Activated CD4-positive, CD25-positive, alpha-beta regulatory T cell treated with anti-CD3 and anti-CD28 coated beads, Interleukin-2, amount 50 U/mL, for 16 hours (primary cell): ENCODE measurements around the gene INHBC.
"Not testable (repeated sequence)": the region's sequence is repeated elsewhere in the genome, so short reads cannot be mapped to it uniquely, and the experiment has no call there.

Experiments used
- DNase-seq: peaks from one replicate; pipeline ENCODE4 v3.0.0-alpha.2; 2020; ENCODE audit warnings: low read depth, low spot score

INHBC gene

DNA sequence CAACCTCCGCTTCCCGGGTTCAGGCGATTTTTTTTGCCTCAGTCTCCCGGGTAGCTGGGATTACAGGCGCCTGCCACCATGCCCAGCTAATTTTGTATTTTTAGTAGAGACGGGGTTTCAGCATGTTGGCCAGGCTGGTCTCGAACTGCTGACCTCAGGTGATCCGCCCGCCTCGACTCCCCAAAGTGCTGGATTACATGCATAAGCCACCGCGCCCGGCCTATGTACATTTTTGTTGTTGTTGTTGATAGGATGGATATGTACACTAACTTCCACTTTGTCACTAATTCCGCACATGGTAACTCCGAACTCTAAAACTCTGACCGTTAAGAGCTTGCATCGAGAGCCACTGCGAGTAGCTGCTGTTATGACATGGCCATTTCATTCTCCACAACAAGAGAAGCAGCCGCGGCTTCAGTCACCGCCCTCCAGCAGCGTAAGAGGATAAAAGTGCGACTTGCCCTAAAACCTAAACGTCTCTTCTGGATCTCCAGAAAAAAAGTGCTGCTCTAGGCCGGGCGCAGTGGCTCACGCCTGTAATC is 52.5 kb downstream of the INHBC start:
- no peak for DNase-seq

DNA sequence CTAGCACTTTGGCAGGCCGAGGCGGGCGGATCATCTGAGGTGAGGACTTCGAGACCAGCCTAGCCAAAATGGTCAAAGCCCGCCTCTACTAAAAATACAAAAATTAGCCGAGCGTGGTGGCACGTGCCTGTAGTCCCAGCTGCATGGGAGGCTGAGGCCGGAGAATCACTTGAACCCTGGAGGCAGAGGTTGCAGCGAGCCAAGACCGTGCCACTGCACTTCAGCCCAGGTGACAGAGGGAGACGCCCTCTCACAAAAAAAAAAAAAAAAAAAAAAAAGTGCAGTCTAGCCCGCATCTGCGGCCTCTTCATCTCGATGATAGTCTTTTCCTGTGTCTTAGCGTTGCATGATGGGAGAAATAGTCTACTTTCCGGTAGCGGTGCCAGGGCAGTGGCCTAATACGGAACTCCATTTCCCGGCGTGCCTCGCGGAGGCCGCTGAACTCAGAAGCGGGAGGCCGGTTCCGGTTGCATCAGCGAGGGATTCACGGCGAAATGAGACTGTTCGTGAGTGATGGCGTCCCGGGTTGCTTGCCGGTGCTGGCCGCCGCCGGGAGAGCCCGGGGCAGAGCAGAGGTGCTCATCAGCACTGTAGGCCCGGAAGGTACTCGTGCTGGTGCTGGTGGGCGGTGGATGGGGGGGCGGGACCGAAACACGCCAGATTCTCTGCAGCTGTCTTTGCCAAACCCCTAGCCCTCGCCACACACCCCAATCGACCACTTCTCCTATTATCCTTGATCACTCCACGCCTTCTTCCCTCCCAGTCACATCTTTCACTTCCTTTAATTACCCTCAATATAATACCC is 53.2 kb downstream of the INHBC start, which contains the start of gene MARS1:
TSS of gene MARS1 (plus strand) at position 472 of the 805 bp plus-strand sequence. CDS start at position 495, 23 bp downstream.
- peak; percentile 89 for DNase-seq

DNA sequence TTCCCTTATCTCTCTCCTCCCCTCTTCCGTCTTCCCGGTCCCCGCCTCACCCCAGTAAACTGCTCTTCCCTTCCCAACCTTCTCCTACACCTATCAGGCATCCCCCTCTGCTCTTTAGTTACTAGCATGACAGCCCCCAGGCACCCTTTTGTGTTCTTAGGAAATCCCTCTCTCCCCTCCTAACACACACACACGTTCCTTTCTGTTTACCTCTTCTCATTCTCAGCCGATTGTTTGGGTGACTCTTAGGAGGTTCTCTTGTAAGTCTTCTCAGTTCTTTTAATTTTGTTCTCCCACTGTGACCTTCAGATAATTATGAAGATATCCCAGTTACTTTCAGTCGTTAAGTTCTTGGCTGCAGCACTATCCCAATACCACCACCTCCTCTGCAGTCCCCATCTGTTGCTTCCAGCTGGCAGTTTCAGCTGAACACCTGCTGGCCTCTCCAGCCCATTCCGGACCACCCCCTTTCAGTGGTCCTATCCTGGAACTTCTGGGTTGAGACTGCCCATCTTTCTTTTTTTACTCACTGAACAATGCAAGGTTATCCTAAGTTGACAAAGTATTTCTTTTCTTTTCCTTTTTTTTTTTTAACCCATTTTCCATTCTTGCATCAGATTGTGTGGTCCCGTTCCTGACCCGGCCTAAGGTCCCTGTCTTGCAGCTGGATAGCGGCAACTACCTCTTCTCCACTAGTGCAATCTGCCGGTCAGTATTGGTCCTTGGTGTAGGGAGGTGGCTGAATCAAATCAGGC is 54.0 kb downstream of the INHBC start:
- DNase-seq: no peak

DNA sequence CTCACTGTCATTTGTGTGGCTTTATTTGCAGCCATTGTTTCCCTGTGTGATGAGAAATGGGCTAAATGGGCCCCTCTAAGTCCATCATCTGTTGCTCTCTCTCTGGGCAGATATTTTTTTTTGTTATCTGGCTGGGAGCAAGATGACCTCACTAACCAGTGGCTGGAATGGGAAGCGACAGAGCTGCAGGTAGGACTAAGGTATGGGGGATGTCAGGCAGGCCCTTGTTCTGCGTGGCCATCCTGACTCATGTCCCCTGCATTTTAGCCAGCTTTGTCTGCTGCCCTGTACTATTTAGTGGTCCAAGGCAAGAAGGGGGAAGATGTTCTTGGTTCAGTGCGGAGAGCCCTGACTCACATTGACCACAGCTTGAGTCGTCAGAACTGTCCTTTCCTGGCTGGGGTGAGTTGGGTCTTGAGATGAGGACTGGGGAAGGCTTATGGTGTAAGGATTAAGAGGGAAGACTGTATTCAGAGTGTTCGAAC is 54.6 kb downstream of the INHBC start:
- DNase-seq: no peak

DNA sequence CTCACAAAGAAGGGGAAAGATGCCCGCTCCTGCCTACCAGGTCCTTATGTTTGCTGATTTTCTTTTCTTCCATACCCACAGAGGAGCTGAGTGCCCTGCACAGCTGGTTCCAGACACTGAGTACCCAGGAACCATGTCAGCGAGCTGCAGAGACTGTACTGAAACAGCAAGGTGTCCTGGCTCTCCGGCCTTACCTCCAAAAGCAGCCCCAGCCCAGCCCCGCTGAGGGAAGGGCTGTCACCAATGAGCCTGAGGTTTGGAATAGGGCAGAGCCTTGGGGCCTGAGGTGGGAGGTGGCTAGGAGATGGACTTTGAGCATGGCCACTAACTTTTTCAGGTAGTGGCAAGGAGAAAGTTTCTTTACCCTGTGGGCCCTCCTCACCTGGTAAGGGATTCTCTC is 55.5 kb downstream of the INHBC start:
- no peak for DNase-seq

DNA sequence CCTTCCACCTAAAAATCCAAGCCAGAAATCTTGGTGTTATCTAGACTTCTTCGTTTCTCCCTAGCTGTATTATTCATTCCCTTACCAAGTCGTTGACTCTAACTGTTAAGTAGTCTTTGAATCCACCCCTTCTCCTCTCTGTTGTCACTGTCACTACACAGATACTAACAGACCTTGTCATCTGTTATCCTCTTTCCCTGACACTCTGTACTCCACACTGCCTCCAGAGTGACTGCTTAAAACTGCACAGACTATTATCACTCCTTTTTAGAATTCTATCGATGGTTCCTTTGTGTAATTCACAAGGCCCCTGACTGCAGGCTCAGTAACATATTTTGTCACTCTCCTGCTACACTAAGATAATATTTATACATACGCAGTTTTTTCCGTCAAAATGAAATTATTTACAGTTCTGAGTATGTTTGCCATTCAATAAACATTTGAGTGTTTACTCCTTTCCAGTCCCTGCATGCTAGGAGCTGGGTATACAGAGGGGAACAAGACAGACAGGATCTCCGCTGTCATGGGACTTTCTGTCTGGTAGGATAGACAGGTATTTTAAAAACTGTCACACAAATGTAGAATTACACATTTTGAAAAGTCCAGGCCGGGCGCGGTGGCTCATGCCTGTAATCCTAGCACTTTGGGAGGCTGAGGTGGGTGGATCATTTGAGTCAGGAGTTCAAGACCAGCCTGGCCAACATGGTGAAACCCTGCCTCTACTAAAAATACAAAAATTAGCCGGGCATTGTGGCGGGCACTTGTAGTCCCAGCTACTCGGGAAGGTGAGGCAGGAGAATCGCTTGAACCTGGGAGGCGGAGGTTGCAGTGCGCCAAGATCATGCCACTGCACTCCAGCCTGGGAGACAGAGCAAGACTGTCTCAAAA is 57.1 kb downstream of the INHBC start:
- no peak for DNase-seq

DNA sequence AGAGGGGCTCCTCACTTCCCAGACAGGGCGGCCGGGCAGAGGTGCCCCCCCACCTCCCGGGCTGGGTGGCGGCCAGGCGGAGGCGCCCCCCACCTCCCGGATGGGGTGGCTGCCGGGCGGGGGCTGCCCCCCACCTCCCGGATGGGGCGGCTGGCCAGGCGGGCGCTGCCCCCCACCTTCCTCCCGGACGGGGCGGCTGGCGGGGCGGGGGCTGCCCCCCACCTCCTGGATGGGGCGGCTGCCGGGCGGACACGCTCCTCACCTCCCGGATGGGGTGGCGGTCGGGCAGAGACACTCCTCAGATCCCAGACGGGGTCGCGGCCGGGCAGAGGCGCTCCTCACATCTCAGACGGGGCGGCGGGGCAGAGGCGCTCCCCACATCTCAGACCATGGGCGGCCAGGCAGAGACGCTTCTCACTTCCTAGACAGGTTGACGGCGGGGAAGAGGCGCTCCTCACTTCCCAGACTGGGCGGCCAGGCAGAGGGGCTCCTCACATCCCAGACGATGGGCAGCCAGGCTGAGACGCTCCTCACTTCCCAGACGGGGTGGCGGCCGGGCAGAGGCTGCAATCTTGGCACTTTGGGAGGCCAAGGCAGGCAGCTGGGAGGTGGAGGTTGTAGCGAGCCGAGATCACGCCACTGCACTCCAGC is 60.6 kb downstream of the INHBC start:
- DNase-seq: not testable (repeated sequence)

DNA sequence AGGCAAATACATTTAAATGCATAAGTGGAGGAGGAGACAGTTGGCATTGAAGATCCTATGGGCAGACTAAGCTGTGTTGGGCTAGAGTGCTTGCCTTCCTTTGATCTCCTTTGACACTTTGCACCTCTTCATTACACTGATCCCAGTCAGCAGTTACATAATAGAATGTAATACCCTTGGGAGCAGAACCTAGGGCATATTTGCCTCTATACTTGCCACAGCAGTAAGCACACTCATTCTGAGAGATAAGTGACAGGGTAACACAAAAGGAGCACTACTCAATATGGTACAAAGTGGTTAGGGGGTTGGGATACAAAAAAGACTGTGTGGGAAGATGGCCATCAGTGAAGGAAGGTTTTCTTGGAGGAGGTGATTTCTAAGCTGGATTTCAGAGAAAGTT is 62.2 kb downstream of the INHBC start:
- DNase-seq: no peak

DNA sequence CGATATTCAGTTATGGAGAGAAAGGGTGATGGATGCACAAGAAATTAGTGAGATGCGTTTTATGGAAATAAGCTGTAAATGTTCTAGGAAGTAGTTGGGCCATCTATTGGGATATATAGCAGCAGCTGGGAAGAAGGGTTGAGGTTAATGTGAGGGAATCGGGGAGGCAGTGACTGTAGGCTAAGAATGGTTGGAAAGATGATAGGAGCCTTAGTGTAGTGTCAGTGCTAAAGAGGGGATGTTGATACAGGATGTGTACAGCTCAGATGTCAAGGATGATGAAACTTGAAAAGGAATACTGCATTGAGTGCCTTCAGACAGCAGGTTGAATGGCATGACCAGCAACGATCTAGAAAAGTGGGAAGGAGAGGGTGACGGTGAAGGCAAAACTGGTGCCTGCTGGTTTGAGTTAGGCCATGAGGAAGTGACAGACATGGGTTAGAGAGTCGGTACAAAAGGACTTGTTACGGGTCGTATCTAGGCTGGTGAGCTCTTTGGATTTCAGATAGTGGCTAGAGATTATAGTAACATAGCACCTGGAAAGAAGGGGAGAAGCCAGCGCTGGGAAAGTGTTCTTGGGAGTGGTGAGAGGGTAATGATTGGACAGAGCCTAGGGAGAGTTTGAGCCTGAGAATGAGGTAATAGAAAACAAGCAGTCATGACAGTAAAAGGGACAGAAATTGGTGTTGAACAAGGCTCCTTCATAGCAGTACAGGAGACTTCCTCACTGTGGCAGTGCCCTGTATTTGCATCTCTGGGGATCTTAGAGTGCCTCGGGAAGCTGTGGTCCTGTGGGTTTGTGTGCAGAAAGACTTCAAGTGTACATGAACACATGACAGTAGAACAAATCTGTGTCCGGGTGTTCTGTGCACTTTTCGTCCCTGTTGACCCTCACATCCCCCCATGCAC is 62.9 kb downstream of the INHBC start:
- DNase-seq: no peak

DNA sequence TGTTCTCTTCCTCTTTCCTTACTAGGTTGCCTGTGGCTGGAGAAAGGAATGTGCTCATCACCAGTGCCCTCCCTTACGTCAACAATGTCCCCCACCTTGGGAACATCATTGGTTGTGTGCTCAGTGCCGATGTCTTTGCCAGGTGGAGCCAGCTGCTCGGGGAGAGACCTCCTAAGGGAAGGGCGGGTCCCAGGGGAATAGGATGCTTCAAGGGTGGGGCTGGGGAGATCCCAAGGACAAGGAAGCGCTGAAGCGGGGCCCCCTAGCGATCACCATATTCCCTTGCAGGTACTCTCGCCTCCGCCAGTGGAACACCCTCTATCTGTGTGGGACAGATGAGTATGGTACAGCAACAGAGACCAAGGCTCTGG is 63.5 kb downstream of the INHBC start:
- no peak for DNase-seq

DNA sequence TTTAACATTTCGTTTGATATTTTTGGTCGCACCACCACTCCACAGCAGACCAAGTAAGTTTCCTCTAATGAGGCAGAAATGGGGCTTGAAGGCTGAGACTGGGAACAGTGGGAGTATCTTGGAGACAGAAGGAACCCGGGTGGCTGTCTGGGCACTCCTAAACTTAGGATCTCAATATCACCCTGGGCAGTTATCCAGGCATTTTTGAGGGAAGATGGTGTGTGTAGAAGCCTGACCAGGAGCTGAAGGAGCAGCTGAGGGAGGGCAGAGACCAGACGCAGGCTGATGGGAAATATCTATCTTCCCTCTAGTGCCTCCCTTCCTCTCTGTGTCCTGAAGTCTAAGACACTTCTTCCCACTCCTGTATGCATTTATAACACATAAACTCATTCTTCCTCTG is 64.0 kb downstream of the INHBC start:
- no peak for DNase-seq

DNA sequence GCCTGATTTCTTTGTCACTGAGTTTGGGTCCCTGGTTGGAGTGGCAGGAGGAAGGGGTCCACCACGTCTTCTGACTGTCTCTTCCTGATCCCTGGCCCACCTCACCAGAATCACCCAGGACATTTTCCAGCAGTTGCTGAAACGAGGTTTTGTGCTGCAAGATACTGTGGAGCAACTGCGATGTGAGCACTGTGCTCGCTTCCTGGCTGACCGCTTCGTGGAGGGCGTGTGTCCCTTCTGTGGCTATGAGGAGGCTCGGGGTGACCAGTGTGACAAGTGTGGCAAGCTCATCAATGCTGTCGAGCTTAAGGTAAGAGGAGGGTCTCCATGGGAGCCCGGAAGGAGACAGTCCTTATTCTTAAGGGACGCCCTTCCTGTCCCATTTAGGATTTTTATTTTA is 65.6 kb downstream of the INHBC start:
- no peak for DNase-seq
